Measurements from ENCODE around the gene ASS1.

The ASS1 gene

GRCh38 chr9:130531670-130532069 lies 86.9 kb downstream of the ASS1 start:
- no peak for DNase-seq (ENCODE audit: low read depth in 2 of 2)

DNA sequence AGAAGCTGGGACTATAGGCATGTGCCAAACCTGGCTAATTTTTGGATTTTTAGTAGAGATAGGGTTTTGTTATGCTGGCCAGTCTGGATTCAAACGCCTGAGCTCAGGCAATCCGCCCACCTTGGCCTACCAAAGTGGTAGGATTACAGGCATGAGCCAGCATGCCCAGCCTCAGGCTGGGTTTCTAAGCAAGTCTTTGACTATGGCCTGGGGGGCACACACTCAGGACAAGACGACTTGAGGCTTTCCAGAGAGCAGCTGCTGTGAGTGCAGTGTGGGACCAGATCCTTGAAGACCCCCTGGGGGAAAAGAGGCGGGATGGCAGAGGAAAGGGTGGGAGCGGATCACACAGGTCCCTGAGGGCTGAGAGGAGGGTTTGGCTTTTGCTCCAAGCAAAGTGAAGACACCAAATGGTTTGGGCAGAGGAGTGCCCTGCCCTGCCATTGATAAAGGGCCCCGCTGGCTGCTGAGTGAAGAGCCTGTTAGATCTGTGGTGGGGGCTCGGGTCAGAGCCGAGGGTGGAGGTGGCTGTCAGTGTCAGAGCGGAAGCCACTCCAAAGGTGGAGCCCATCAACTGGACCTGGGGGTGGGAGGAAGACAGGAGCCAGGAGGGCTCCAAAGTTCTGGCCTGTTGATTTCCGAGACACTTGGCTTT lies 87.8 kb downstream of the ASS1 start:
- no peak for DNase-seq (ENCODE audit: low read depth in 2 of 2)

DNA sequence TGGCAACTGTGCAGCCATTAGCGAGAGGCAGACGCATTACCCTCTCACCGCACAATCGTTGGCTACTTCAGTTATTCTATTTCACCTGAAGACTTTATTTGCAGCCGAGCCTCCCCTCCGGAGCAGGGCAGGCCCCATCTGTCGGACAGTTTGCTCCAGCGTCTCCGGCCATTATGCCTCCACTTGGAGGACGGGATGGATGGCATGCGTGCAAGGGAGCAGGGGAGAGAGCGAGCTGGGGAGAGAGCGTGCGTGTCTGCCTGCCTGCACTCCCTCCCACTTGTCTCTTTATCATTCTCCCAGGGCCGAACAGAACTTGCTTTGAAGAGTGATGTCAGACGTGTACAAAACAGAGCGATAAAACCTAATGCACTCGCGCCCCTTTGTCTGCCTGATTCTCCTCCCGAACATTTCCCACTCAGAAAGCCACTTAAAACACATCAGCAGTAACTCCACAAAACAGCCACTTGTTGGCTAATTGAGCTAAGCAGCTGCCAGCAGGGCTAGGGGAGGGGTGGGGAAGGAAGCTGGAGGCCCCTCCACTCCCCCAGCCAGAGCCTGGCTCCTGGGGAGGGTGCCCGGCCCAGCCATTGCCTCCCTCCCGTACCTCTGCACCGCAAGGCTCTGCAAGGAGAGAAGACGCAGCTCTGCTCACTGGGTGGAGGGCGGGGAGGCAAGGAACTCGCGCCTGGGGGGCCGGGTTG lies 91.2 kb downstream of the ASS1 start:
- peak; percentile 13 to 14 for DNase-seq (ENCODE audit: low read depth in 2 of 2)

DNA sequence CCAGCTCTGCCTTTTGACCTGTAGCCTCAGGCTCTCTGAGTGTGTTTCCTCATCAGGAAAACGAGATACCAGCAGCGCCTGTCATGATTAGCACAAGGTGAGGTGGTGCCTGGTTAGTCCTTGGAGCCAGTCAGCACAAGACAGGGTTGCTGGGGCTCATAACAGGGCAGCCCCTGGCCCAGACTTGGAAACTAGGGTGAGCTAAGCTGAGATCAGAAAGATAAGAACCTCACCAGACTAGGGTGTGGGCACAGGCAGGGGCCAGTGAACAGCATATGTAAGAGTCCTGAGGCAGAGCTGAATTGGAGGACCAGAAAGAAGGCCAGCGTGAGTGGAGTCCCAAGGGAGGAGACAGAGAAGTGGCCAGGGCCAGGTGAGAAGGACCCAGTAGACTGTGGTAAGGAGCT lies 91.9 kb downstream of the ASS1 start:
- no peak for DNase-seq (ENCODE audit: low read depth in 2 of 2)

- DNase-seq (ENCODE audit: low read depth in 2 of 2) = peak; percentile 3
These were observed 92.7 kb downstream of the ASS1 start for GRCh38 chr9:130537346-130538050.

DNA sequence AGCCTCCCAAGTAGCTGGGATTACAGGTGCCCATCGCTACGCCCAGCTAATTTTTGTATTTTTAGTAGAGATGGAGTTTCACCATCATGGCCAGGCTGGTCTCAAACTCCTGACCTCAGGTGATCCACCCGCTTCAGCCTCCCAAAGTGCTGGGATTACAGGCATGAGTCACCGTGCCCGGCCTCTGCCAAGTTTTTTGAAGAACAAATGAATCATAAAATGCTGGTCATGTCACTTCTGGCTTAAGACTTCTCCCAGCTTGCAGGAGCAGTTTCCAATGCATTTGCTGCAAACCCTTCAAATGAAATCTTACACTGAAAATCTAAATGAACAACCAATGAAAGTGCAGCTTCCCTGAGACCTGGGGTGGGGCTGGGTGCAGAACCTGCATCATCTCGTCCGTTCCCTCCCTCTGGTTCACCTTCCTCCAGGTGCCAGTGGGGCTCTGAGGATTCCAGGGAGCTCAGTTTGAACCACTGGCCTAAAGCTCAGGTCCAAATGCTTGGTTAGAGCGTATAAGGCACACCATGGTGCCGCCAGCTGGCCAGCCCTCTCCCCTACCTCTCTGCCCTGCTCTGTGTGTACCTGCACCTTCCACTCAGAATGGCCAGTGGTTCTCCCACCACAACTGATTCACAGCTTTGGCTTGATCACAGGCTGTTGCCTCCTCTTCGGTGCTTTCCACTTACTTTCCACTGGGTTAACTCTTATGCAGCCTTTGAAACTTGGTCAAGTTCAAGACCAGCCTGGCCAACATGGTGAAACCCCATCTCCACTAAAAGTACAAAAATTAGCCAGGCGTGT lies 94.9 kb downstream of the ASS1 start:
- peak; percentile 17 for DNase-seq (ENCODE audit: low read depth in 2 of 2)

GRCh38 chr9:130541533-130541932 lies 96.8 kb downstream of the ASS1 start:
- DNase-seq (ENCODE audit: low read depth in 2 of 2) = no peak

- no peak for DNase-seq (ENCODE audit: low read depth in 2 of 2)
These were observed 97.3 kb downstream of the ASS1 start for GRCh38 chr9:130542038-130542437.

- DNase-seq (ENCODE audit: low read depth in 2 of 2) = no peak
These were observed 97.9 kb downstream of the ASS1 start for GRCh38 chr9:130542457-130543228.

GRCh38 chr9:130543368-130543767 lies 98.6 kb downstream of the ASS1 start:
- no peak for DNase-seq (ENCODE audit: low read depth in 2 of 2)

DNA sequence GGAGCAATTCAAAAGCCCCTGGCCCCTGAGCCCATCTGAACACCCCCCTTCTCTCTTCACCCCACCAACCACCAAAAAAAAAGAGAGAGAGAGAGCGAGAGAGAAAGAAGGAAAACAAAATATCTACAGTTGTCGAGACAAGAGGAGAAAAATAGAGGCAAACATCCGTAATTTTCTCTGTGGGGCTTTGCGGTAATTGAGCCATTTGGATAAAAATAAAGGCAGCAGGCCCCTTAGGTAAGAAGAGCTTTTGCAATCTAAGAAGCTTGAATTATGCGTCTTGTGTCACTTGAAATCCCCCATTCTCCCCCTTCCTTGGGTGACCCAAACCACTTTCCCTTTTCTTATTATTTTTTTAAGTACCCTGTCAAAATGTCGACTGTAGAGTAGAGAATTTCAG lies 99.1 kb downstream of the ASS1 start:
- DNase-seq (ENCODE audit: low read depth in 2 of 2) = no peak

GRCh38 chr9:130544364-130544763 lies 99.6 kb downstream of the ASS1 start:
- no peak for DNase-seq (ENCODE audit: low read depth in 2 of 2)

DNA sequence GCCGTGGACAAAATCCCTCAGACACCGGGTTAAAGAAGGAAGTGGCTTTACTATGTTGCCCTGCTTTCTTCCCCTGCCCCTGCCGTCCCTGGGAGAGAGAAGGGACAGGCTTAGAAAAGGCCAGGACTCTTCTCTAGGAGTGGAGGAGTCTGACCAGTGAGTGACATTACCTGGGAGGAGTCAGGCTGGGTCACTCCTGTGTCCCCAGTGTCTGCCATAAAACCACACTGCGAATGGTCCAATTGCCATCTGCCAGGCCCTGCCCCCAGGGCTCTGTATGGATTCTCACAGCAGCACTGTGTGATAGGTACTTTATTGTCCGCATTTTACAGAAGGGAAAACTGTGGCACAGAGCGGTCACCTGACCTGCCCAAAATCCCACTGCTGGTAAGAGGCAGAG lies 103.3 kb downstream of the ASS1 start:
- DNase-seq (ENCODE audit: low read depth in 2 of 2) = no peak

- DNase-seq (ENCODE audit: low read depth in 2 of 2) = no peak
These were observed 104.5 kb downstream of the ASS1 start for GRCh38 chr9:130549093-130549735.
